Cardiac fibroblast (primary cell): ENCODE results near the gene SMNDC1.

Experiments used
- DNase-seq, 2 donors: peaks; one replicate each; pipeline versions ENCODE4 v3.0.0 to v3.0.0-alpha.2; 2010; ENCODE audit warnings: low read depth in 2 of 2
- H3K4me3 ChIP-seq, 2 donors: replicated peaks in 1 of 2; 1 replicate in 1 of 2; 2 replicates in 1 of 2; pipeline ENCODE4 v1.5.1; 2011; ENCODE audit warnings: low read depth in 2 of 2, low read length in 2 of 2, mild to moderate bottlenecking in 2 of 2, moderate library complexity in 1 of 2
- CTCF ChIP-seq: IDR thresholded peaks from one replicate; pipeline ENCODE4 v1.5.1; 2011; ENCODE audit warnings: low read depth, mild to moderate bottlenecking, low read length, inconsistent platforms

SMNDC1 gene

GRCh38 chr10:110268971-110269370 is 35.7 kb downstream of the SMNDC1 start:
- no peak for TF ChIP-seq CTCF
- H3K4me3 ChIP-seq, result no peak overlapping the region

GRCh38 chr10:110268442-110268841 is 36.3 kb downstream of the SMNDC1 start:
- no peak for DNase-seq
- TF ChIP-seq CTCF, result no peak
- no peak overlapping the region for H3K4me3 ChIP-seq

More at GRCh38 chr10:110268971-110269370, 35.7 kb downstream of the SMNDC1 start:
- no peak for DNase-seq

- DNase-seq, result no peak
- no peak for TF ChIP-seq CTCF
- no peak overlapping the region for H3K4me3 ChIP-seq
Measured at GRCh38 chr10:110267276-110267675, 37.4 kb downstream of the SMNDC1 start.

GRCh38 chr10:110265573-110266193 is 39.0 kb downstream of the SMNDC1 start:
- no peak overlapping the region for H3K4me3 ChIP-seq
- DNase-seq, result no peak
- no peak for TF ChIP-seq CTCF

- no peak for TF ChIP-seq CTCF
- no peak overlapping the region for H3K4me3 ChIP-seq
- peak in 1 of 2 donors; percentile 50 for DNase-seq
Measured at GRCh38 chr10:110263164-110263563, 41.6 kb downstream of the SMNDC1 start.

GRCh38 chr10:110260746-110261477 is 43.8 kb downstream of the SMNDC1 start:
- TF ChIP-seq CTCF, result no peak
- peak; percentile 16 to 47 for DNase-seq
- H3K4me3 ChIP-seq, result no peak overlapping the region

- no peak for TF ChIP-seq CTCF
- no peak for DNase-seq
- no peak overlapping the region for H3K4me3 ChIP-seq
Measured at GRCh38 chr10:110259317-110259716, 45.4 kb downstream of the SMNDC1 start.
